H9 (cell line): ENCODE measurements around the gene FTH1. TPM values are rescaled to one million over a fixed set of nuclear protein-coding genes. Genes with fewer than 3 reads are reported as not detected.

ENCODE experiments used
- DNase-seq: peaks from one replicate; pipeline ENCODE4 v3.0.0-alpha.2; 2017
- H2AFZ ChIP-seq: one replicate; pipeline ENCODE4 v1.6.1; 2013; ENCODE audit warnings: mild to moderate bottlenecking, low read length, control low read depth, moderate library complexity
- H2AK5ac ChIP-seq: 2 replicates; pipeline ENCODE4 v1.6.1; 2013; ENCODE audit warnings: low read length, control low read depth, mixed read lengths; ENCODE audit not compliant: insufficient read length
- H2BK120ac ChIP-seq: one replicate; pipeline ENCODE4 v1.6.1; 2013; ENCODE audit warnings: low read depth, mild to moderate bottlenecking, low read length, control low read depth, inconsistent platforms; ENCODE audit not compliant: poor library complexity, severe bottlenecking
- H2BK12ac ChIP-seq: 2 replicates; pipeline ENCODE4 v1.6.1; 2013; ENCODE audit warnings: low read length, control low read depth, mixed read lengths, low read depth; ENCODE audit not compliant: insufficient read length
- H2BK15ac ChIP-seq: 2 replicates; pipeline ENCODE4 v1.6.1; 2013; ENCODE audit warnings: low read depth, low read length, control low read depth
- H2BK20ac ChIP-seq: one replicate; pipeline ENCODE4 v1.6.1; 2013; ENCODE audit warnings: low read depth, mild to moderate bottlenecking, low read length, control low read depth, inconsistent platforms; ENCODE audit not compliant: poor library complexity, severe bottlenecking
- H2BK5ac ChIP-seq: 2 replicates; pipeline ENCODE4 v1.6.1; 2013; ENCODE audit warnings: low read length, control low read depth, mixed read lengths; ENCODE audit not compliant: insufficient read length
- H3K14ac ChIP-seq: 2 replicates; pipeline ENCODE4 v1.6.1; 2013; ENCODE audit warnings: low read length, control low read depth; ENCODE audit not compliant: insufficient read depth
- H3K18ac ChIP-seq: 2 replicates; pipeline ENCODE4 v1.6.1; 2013; ENCODE audit warnings: low read depth, mild to moderate bottlenecking, mixed read lengths, low read length, control low read depth; ENCODE audit not compliant: insufficient read length
- H3K23ac ChIP-seq: 2 replicates; pipeline ENCODE4 v1.6.1; 2013; ENCODE audit warnings: low read length, control low read depth, mixed read lengths, low read depth; ENCODE audit not compliant: insufficient read length
- H3K23me2 ChIP-seq: 2 replicates; pipeline ENCODE4 v1.6.1; 2013; ENCODE audit warnings: low read depth, mild to moderate bottlenecking, mixed read lengths, low read length, control low read depth; ENCODE audit not compliant: insufficient read length, poor library complexity, severe bottlenecking
- H3K27ac ChIP-seq: 2 replicates; pipeline ENCODE4 v1.5.1; 2013; ENCODE audit warnings: low read length, control low read depth, mixed read lengths, low read depth; ENCODE audit not compliant: insufficient read length
- H3K27me3 ChIP-seq: 2 replicates; pipeline ENCODE4 v1.6.1; 2013; ENCODE audit warnings: low read length, control low read depth, inconsistent platforms; ENCODE audit not compliant: insufficient read depth
- H3K4ac ChIP-seq: 2 replicates; pipeline ENCODE4 v1.6.1; 2013; ENCODE audit warnings: low read depth, mild to moderate bottlenecking, control low read depth, inconsistent platforms, low read length, moderate library complexity
- H3K4me1 ChIP-seq: 2 replicates; pipeline ENCODE4 v1.6.1; 2013; ENCODE audit warnings: low read length, control low read depth, inconsistent platforms; ENCODE audit not compliant: insufficient read depth
- H3K4me2 ChIP-seq: 2 replicates; pipeline ENCODE4 v1.6.1; 2013; ENCODE audit warnings: low read length, control low read depth, mixed read lengths; ENCODE audit not compliant: insufficient read length, insufficient read depth
- H3K56ac ChIP-seq: 2 replicates; pipeline ENCODE4 v1.6.1; 2013; ENCODE audit warnings: low read depth, mild to moderate bottlenecking, mixed read lengths, low read length, control low read depth; ENCODE audit not compliant: insufficient read length
- H3K79me1 ChIP-seq: 2 replicates; pipeline ENCODE4 v1.6.1; 2013; ENCODE audit warnings: low read depth, mild to moderate bottlenecking, moderate library complexity, low read length, control low read depth, inconsistent platforms; ENCODE audit not compliant: insufficient read depth, poor library complexity, severe bottlenecking
- H3K79me2 ChIP-seq: 2 replicates; pipeline ENCODE4 v1.6.1; 2013; ENCODE audit warnings: low read length, control low read depth, inconsistent platforms; ENCODE audit not compliant: insufficient read depth
- H3K9ac ChIP-seq: 2 replicates; pipeline ENCODE4 v1.6.1; 2013; ENCODE audit warnings: low read length, control low read depth, mixed read lengths; ENCODE audit not compliant: insufficient read length; ENCODE audit errors: extremely low read depth
- H3K9me3 ChIP-seq: one replicate; pipeline ENCODE4 v1.6.1; 2013; ENCODE audit warnings: low read depth, low read length, inconsistent platforms; ENCODE audit not compliant: control insufficient read depth
- H3T11ph ChIP-seq: one replicate; pipeline ENCODE4 v1.6.1; 2013; ENCODE audit warnings: mild to moderate bottlenecking, low read length, control low read depth, inconsistent platforms
- H4K20me1 ChIP-seq: one replicate; pipeline ENCODE4 v1.6.1; 2013; ENCODE audit not compliant: control insufficient read depth, insufficient read length, insufficient read depth
- H4K5ac ChIP-seq: 2 replicates; pipeline ENCODE4 v1.6.1; 2013; ENCODE audit warnings: low read depth, mild to moderate bottlenecking, mixed read lengths, low read length, control low read depth; ENCODE audit not compliant: insufficient read length
- H4K8ac ChIP-seq: replicated peaks from 2 replicates; pipeline ENCODE4 v1.6.1; 2013; ENCODE audit warnings: low read length, control low read depth, mixed read lengths, low read depth; ENCODE audit not compliant: insufficient read length
- H4K91ac ChIP-seq: 2 replicates; pipeline ENCODE4 v1.6.1; 2013; ENCODE audit warnings: low read depth, mild to moderate bottlenecking, moderate library complexity, mixed read lengths, low read length, control low read depth; ENCODE audit not compliant: insufficient read length
- H3K27ac Mint-ChIP-seq, 3 experiments: 2 replicates in 2 of 3; 3 replicates in 1 of 3; pipeline ENCODE4 v1.8.0; 2020 to 2021; ENCODE audit warnings: mixed read lengths in 3 of 3, mild to moderate bottlenecking in 1 of 3, moderate library complexity in 1 of 3
- H3K27me3 Mint-ChIP-seq: 2 replicates; pipeline ENCODE4 v1.8.0; 2021; ENCODE audit warnings: low read depth, mild to moderate bottlenecking, moderate library complexity, mixed read lengths
- H3K36me3 Mint-ChIP-seq, 3 experiments: 2 replicates in 2 of 3; 3 replicates in 1 of 3; pipeline ENCODE4 v1.8.0; 2020 to 2021; ENCODE audit warnings: low read depth in 3 of 3, mixed read lengths in 3 of 3; ENCODE audit not compliant: insufficient read depth in 1 of 3
- H3K4me1 Mint-ChIP-seq, 2 experiments: 2 replicates each; pipeline ENCODE4 v1.8.0; 2020; ENCODE audit warnings: mixed read lengths in 2 of 2
- H3K4me3 Mint-ChIP-seq, 2 experiments: 2 replicates in 1 of 2; 3 replicates in 1 of 2; pipeline ENCODE4 v1.8.0; 2020 to 2021; ENCODE audit warnings: mild to moderate bottlenecking in 2 of 2, mixed read lengths in 2 of 2, moderate library complexity in 1 of 2
- H3K9me3 Mint-ChIP-seq, 2 experiments: 2 replicates in 1 of 2; 3 replicates in 1 of 2; pipeline ENCODE4 v1.8.0; 2020; ENCODE audit warnings: mild to moderate bottlenecking in 2 of 2, mixed read lengths in 2 of 2, moderate library complexity in 1 of 2
- WGBS: extraction: QIAGEN DNeasy Blood & Tissue Kit; methylation state at CpG from one replicate; pipeline ENCODE4 v1.1.7; 2013; ENCODE audit warnings: missing lambda C conversion rate, low lambda C conversion rate, mixed read lengths; ENCODE audit not compliant: insufficient read length; ENCODE audit errors: extremely low coverage; 5-methylcytosine and 5-hydroxymethylcytosine counted together
- total RNA-seq: library from RNA; stranded (reverse); gene quantifications from 2 replicates; pipeline ENCODE4 v1.2.1, GENCODE V29; 2021
- TF ChIP-seq, protein P1 (sequence below): fragments of 200-600 bp; sonication (generic); conservative IDR thresholded peaks from 3 replicates; pipeline ENCODE4 v1.8.0; 2021; ENCODE audit warnings: antibody characterized with exemption, mild to moderate bottlenecking

FTH1 gene
- total RNA-seq, 1 experiment from 2014 or later, result 1,505 TPM

DNA sequence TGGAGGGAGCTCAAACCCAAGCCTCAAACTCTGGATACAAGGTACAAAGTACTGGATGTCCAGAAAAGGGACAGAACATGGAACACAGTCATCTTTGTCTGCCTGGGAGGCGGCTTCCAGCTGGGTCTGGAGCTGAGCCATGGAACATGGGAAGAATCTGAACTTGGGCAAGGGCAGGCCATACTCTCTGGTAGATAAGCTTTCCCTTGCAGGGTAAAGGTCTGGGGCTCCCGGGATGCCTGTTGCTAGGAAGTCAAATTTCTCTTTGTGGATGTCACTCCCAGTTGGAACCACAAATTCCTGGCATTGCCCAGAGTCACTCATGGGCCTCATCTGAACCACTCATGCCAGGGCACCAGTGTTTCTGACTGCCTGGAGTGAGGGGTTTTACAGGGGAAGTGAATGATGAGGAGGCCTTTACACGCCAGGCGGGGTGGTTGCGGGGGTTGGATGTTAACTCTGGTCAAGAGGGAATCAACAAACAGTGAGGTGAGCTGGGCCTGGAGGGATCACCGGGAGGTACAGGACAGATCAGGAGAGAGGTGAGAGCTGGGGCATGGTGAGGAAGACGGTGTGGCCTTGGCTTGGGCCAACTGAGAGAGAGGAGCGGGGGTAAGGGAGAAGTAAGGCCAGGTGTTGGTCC, 5.7 kb downstream of the FTH1 start:
- H2BK20ac ChIP-seq, result no peak overlapping the region
- H3K79me2 ChIP-seq, result peaks cover 11% of the 10 kb centered on the region
- no peaks in the 10 kb centered on the region; a peak in 1 of 5 replicates for H3K9me3 Mint-ChIP-seq
- H3K56ac ChIP-seq, result no peak overlapping the region
- WGBS, result no CpG with 5 or more reads among the region's 8 CpGs
- no peak overlapping the region for H3K27ac ChIP-seq
- H2AFZ ChIP-seq, result no peak overlapping the region
- no peak overlapping the region for H3K18ac ChIP-seq
- H3K23ac ChIP-seq, result no peak overlapping the region
- H2BK5ac ChIP-seq, result no peak overlapping the region
- no peaks in the 10 kb centered on the region for H3K9me3 ChIP-seq
- 0 out of 5 replicates have a peak overlapping the region, but pooled peaks of 1 of the 2 experiments have one; percentile 5 for H3K4me3 Mint-ChIP-seq
- H4K20me1 ChIP-seq, result no peaks in the 10 kb centered on the region
- peaks cover 6 to 9% of the 10 kb centered on the region in 2 experiments for H3K4me1 Mint-ChIP-seq
- H2BK120ac ChIP-seq, result no peak overlapping the region
- H3K23me2 ChIP-seq, result peaks cover 6% of the 10 kb centered on the region
- no peak overlapping the region for H2AK5ac ChIP-seq
- H4K8ac ChIP-seq, result no peak overlapping the region
- no peak for DNase-seq
- no peak overlapping the region for H2BK15ac ChIP-seq
- no peak overlapping the region for H4K91ac ChIP-seq
- peak overlapping the region; percentile 1 to 45 (median 44); a peak in 3 of 7 replicates for H3K27ac Mint-ChIP-seq
- no peaks in the 10 kb centered on the region for H3K27me3 ChIP-seq
- H2BK12ac ChIP-seq, result no peak overlapping the region
- no peak overlapping the region for H3K4ac ChIP-seq
- peaks cover 4% of the 10 kb centered on the region for H3K79me1 ChIP-seq
- H3T11ph ChIP-seq, result no peak overlapping the region
- peaks cover 29 to 41% (median 33%) of the 10 kb centered on the region in 3 experiments for H3K36me3 Mint-ChIP-seq
- TF ChIP-seq, protein P1, sequence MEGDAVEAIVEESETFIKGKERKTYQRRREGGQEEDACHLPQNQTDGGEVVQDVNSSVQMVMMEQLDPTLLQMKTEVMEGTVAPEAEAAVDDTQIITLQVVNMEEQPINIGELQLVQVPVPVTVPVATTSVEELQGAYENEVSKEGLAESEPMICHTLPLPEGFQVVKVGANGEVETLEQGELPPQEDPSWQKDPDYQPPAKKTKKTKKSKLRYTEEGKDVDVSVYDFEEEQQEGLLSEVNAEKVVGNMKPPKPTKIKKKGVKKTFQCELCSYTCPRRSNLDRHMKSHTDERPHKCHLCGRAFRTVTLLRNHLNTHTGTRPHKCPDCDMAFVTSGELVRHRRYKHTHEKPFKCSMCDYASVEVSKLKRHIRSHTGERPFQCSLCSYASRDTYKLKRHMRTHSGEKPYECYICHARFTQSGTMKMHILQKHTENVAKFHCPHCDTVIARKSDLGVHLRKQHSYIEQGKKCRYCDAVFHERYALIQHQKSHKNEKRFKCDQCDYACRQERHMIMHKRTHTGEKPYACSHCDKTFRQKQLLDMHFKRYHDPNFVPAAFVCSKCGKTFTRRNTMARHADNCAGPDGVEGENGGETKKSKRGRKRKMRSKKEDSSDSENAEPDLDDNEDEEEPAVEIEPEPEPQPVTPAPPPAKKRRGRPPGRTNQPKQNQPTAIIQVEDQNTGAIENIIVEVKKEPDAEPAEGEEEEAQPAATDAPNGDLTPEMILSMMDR, result no peak
- no peak overlapping the region for H4K5ac ChIP-seq
- H3K14ac ChIP-seq, result no peak overlapping the region
- H3K4me1 ChIP-seq, result no peaks in the 10 kb centered on the region
- H3K27me3 Mint-ChIP-seq, result peaks cover 2% of the 10 kb centered on the region
- H3K9ac ChIP-seq, result no peak overlapping the region
- H3K4me2 ChIP-seq, result no peak overlapping the region
